HG03575 (cell line): ENCODE data around the gene LSAMP.

ENCODE experiments used
- ATAC-seq: cut with Tn5 transposase; IDR thresholded peaks from one replicate; pipeline ENCODE4 v1.9.1; 2021; ENCODE audit not compliant: unreplicated experiment, insufficient number of reproducible peaks, low FRiP score; ENCODE audit errors: extremely low read depth

Gene LSAMP

DNA sequence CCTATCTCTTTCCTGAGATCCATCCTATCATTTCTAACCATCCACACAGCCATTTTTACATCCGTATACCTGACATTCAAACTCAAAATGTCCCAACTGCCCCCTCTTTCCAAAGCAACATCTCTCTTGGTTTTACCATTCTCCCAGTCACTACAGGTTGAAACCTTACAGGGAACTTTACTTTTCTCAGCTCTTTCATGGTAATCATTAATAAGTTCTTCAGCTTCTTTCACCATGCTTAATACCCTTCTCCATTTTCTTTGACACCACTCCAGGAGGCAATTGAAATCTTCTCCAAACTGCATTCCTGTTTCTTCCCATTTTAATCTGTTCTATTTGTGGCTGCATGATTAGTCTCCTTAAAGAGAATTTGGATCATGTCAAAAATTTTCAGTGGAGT, 469.5 kb downstream of the LSAMP start:
- ATAC-seq: no peak

DNA sequence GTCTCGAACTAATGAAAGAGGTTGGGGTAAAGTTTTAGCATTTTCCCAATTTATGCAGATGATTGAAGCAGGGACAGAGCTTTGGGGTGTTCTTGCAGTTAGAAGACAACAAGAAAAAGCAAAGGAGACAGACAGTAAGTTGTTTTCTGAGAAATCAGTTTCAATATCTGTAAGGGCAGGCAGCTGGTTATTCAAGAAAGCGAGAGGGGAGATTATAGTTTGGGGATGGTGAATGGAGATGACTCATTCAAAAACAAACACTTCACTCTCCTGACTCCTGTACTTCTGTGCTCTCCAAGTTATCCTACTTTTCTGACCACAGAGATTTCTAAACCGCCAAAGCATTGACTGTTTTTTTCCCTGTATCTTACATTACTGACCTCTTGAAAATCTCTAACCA, 469.9 kb downstream of the LSAMP start:
- ATAC-seq: no peak

DNA sequence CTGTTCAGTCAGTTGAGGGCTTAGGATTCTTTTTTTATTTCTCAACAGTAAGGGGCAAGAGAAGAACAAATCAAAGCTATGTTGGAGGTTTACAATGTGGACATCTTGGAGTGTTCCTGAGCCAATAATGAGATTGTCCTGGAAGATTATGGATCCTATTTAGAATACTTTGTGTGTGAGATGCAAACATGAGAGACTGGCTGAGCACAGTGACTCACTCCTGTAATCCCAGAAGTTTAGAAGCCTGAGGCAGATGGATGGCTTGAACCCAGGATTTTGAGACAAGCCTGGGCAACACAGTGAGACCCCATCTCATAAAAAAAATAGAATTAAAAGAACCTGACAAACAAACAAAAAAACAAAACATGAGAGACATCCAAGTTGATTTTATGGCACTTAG, 470.3 kb downstream of the LSAMP start:
- ATAC-seq: no peak

DNA sequence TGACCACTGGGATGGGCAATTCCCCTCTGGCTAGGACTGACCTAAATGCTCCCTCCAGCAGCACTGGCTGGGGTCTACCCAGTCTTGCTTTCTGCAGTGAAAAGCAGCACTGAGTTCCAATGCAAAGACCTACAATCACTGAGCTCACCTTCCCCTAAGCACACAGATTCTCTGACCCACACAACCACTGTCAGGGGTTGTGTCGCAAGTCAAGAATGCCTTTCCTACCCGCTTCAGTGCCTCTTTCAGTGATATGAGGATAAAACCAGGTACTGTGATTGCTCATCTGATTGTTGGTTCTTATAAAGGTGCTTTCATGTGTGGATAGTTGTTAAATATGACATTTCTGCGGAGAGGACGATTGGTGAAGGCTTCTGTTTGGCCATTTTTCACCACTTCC, 476.4 kb downstream of the LSAMP start:
- ATAC-seq: no peak

DNA sequence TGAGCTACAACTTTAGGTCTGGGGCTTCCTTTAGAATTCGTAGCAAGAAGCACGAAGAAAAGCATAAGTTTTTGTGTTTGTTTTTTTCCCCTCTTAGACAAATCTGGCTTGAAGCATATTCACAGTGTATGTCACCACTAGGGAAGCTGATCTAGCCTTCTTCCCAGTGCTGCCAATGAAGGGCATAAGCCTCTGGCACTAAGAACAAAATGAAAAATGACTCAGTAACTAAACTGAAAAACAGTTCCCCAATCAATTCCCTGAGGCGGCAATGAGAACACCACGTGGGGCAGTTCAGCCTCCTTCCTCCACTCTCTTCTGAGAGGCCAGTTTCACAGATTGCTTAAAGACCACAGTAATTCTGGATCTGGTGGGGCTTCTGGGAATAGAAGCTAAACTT, 483.9 kb downstream of the LSAMP start:
- no peak for ATAC-seq

DNA sequence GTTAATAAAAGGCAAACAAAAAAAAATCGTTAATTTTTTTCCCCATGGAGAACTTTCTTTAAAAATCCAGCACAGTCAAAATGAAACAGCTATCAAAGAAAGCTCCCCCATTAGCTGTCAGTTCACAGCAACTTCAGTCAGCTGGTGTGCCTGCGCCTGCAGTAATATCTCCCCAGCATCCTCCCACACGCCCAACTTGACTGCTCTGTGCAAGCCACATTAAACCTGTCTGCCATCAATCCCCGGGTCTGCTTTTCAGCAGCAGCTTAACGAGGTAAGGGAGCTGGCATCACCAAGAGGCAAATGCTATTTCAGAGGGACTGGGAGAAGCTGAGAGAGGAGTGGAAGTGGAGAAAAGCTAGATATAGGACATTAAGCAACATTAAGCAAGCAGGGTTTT, 484.5 kb downstream of the LSAMP start:
- no peak for ATAC-seq

DNA sequence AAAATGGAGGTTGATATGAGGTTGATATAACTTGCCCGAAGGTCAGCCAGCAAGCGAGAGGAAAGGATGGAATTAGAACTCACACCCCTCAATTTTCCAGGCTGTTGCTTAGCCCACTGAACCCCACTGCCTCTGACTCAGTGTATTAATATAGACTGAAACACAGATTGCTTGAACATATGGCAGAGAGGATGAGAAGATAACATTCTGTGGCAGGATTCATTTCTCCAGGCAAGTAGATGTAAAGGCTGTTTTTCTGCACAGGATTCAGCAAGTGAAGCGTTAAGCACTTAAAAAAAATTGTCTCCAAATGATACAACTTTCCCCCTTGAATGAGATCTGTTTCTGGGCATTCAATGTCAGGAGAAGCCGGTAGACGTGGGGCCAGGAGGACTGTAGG, 486.8 kb downstream of the LSAMP start:
- no peak for ATAC-seq

DNA sequence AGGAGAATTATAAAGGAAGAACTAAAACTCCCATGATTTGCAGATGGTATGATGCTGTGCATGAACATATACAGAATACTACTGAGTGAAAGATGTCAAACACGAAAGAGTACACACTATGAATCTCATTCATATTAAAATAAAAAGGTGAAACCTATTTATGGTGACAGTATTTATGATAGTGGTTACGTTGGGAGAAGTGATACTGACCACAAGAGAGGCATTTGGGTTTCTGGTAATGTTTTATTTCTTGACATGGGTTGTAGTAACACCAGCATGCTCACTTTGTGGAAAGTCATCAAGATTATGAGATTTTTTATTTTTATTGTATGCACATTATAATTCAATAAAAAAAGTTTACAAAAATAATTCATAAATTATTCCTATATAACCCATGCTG, 498.0 kb downstream of the LSAMP start:
- ATAC-seq: no peak

DNA sequence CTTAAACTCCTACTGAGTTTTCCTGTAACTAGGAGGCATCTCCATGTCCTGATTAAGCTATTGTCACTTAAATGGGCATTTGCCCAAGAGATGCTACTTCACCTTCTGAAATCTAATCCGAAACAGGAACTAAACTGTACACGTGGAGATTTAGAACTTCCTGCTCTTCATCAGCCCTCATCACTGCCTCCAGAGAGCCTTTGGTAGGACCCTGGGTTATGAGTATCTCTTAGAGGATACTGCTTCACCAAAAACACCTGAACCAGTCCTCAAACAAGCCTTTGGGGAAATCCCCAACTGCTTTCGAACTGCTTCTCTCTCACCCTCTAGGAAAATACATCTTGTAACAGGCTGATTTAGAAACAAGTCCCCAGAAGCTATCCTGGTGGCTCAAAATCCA, 501.7 kb downstream of the LSAMP start:
- ATAC-seq: no peak

DNA sequence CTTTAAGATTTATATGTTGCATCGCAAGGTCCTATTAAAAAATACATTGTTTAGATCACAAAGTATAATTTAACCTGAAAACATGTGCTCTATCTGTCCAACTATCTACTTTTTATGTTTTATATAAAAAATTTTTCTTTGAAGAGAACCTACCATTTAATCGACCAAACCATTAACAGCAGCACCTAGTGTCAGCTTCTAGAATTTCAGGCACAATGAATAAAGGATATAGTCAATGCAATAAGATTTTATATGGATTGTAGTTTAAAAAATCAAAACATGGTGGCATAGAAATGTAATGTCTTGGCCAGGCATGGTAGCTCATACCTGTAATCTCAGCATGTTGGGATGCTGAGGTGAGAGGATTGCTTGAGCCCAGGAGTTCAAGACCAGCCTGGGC, 508.2 kb downstream of the LSAMP start:
- no peak for ATAC-seq

DNA sequence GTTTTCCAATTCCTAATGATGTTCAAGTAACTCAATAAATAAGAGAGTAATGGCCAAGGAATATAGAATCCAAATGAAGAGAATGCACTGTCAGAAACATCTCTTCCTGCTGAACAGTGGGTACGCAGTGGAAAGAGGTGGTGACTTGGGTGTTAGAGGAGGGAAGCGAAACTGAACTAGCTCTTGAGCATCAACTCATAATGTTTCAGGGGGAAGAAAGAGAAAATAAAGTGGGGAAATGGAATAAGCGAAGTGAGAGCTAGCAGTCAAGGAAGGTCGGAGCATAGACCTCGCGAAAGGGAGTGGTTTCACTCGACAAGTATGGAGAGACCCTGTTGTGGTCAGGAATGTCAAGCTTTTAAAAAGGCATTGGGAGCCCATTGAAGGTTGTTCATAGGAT, 512.5 kb downstream of the LSAMP start:
- no peak for ATAC-seq

DNA sequence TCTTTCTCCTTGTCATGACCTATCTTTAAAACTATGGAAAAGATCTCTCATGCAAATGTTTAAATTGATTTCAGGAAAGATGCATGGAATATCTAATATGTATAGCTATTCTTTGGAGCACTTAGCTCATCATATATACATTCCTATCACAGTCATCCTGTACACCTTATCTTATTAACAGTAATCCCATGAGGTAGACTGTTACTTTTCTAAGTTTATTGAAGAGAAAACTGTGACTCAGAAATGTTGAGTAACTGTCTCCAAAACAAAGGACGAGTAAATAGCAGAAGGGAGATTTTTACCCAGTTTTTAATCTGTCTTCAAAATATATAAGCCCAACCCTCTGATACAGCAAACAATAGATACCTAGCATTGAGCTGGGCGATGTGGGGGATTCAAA, 513.7 kb downstream of the LSAMP start:
- no peak for ATAC-seq

DNA sequence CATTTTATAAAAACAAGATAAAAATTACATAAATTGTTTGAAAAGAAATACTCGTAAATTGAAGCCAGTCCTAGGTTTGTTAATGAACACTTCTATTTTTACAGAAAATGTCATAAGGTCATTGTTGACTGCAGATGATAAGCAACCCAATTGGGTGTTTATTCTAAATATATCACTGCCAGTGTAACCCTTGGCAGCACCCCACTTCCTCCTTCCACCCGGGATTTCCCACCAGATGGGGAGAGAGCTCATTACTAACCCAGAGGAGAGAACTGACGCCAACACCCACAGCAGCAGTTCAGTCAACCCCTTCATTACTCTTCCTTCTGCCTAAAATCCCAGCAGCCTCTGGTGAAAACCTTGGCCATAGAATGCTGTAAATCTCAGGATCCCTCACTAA, 514.4 kb downstream of the LSAMP start:
- no peak for ATAC-seq

DNA sequence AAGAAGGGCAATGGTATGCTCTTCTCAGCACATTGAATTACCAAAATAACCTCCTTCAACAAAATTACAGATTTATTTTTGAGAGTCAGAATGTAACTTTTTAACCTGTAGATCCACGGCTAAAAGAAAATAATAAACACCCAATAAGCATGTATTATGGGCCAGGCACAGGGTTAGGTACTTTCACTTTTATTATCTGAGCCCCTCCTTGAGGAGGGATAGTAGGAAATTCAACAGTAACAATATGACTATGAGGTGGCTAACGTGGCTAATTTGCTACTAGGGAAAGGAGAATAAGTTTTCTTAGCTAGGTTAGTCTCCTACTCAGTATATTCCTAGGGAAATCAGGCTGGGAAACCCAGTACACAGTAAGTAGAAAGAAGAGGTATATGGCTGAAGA, 515.1 kb downstream of the LSAMP start:
- ATAC-seq: no peak

DNA sequence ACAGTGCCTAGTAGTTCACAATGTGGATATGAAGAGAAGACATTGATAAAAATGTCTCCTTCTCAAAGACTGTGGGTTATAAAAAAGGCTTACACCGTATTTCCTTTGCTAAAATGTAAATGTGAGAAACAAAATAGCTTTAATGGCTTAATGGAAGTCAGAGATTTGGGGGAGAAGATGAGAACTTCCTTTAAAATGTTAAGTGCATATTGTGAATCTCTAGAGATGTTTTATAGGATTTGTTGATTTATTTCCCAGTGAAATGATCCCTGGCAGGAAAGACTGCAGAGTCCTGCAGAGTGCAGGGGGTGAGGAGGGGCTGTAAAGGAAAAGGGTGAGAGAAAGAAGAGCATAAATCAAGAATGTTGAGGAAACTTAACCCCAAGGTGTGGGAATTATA, 516.9 kb downstream of the LSAMP start:
- no peak for ATAC-seq

DNA sequence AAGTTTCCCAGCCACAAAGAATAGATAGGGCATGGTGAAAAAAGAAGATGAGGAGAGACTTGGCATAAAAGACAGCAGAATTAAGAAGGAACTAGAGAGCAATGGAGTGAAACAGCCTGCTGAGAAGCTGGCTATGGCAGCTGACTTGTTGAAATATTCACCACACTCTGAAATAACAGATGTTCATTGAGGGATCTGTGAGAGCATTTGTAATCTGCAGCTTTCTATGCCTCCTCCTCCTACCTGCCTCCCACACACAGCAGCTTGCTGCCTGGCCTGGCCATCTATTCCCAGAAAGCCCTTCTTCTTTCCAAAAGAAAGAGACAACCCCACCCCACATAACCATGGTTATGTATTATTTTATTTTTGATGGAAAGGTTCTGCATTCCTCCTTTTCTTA, 518.1 kb downstream of the LSAMP start:
- no peak for ATAC-seq

DNA sequence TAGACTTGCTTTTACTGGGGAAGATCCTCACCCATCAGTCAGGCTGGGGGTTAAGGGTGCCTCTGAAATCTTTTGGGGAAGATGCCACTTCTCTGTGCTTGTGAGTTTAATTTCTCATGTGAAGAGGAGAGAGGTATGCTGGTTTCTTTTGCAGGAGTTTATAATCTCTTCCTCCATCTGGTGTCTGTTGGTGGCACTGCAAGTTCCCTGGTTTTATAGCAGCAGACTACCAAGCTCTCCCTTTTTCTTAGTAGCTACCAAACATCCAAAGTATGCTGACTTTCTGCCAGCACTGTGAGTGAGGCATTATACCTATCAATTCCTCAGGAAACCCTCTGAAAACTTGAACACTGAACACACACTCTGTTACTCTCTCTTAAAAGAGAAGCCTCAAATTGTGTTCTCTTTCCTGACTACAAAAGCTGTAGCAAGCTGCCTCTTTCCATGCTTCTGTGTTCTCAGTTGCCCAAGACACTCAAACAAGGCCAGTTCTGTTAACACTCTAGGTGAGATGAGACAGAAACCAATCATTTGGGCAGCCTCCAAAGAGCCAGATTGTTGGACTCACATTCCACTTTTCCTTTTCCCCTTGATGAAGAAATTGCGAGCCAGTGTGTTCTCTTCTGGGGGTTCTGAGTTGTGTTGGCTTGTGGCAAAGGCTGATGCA, 522.5 kb downstream of the LSAMP start:
- no peak for ATAC-seq

DNA sequence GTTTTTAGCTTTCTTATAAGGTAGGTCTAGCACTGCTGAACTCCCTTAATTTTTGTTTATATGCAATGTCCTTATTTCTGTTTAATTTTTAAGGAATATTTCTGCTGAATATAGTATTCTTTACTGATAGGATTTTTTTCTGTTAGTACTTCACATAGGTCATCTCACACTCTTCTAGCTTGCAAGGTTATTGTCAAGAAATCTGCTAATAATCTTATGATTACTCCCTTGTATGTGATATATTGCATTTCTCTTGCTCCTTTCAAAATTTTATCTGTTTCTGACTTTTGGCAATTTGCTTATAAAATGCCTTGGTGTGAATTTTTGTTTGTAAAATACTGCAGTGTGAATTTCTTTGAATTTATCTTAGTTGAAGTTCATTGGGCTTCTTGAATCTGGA, 523.6 kb downstream of the LSAMP start:
- no peak for ATAC-seq

DNA sequence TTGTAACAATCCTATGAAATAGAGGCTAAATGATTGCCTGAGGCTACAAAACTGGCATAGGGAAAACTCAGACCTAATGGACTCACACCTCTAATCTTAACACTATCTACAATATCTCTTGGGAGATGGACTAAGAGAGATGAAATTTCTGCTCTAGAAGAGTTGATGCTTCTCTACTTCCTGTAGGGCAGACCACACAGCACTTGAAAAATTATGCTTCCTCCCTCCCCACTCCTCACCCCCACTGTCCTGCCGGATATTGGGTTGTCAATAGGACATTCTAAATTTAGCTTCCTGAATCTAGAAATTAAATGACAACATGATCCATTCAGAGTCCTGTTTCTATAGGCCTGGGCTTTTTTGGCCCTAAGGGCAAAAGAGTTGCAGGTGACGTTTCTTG, 526.4 kb downstream of the LSAMP start:
- no peak for ATAC-seq

DNA sequence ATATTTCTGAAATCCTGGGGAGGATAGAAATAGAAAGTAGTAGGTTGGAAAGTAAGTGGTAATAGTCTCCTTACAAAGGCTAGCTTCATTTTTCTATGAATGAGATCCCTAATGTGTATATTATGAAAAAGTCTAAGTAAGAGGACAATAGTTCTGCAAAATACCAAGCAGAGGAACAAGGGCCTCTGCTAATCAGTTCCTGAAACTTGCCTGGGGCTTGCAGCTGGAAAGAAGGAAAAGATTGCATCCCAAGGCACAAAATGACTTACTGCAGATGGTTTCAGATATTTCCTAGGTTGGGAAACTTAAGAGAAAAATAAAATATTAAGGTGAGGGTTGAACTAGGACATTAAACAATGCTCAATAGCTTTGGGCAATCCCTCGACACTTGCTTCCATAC, 528.4 kb downstream of the LSAMP start:
- ATAC-seq: no peak

DNA sequence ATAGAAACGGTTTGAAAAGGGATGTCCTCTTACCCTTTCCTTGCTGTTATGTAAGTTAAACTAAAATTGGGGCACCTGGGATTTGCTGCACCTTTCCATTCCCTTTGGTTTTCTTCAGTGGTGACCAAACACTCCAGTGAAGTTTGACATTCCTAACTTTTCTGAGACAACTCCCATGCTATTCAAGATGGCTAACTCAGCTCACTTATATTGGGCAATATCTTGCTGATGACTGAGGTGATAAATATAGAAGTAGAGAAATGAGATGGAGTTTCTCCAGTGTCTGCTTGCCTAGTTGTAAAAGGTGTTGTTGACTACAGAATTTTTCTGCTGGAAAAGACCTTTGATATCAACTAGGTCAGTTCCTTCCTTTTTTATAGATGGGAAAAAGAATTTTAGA, 530.2 kb downstream of the LSAMP start:
- no peak for ATAC-seq
